Measurements from ENCODE around the gene ZNF134.

- TF ChIP-seq CTCF (IDR thresholded peaks at IDR 0.05): peak in 1 of 6 experiments; percentile 30
- no peak for TF ChIP-seq POLR2A (IDR thresholded peaks at IDR 0.05)
These were observed 35.4 kb upstream of the ZNF134 start, which contains the start of gene ZNF416 for GRCh38 chr19:57578487-57579205.
